K562 treated with DMSO at 1 percent for 48 hours (cell line): ENCODE results near the gene C16orf96. TPM values are rescaled to one million over a fixed set of nuclear protein-coding genes. Genes with fewer than 3 reads are reported as not detected.

Experiments used
- total RNA-seq: library from RNA; unstranded; fragments of 300-600 nt; gene quantifications from 2 replicates; pipeline ENCODE4 v1.2.3, GENCODE V29; 2022; ENCODE audit warnings: low replicate concordance; ENCODE audit errors: extremely low read depth

The C16orf96 gene
- total RNA-seq, result not detected in 2 replicates

GRCh38 chr16:4556112-4556511 lies at the start of gene C16orf96:
Gene C16orf96 (plus strand): TSS chr16:4556340. CDS start chr16:4556490, 150 bp downstream.

GRCh38 chr16:4538350-4539235 lies 17.5 kb upstream of the C16orf96 start, which contains the start of gene CDIP1:
Gene CDIP1 (minus strand): TSS chr16:4538773. CDS start chr16:4514130, 24,643 bp downstream.

GRCh38 chr16:4614571-4615383 lies 58.6 kb downstream of the C16orf96 start, which contains the start of gene UBALD1:
Gene UBALD1 (minus strand): TSS chr16:4614888. CDS start chr16:4614797, 91 bp downstream.

GRCh38 chr16:4624015-4624826 lies 68.1 kb downstream of the C16orf96 start, which contains the start of gene MGRN1:
Gene MGRN1 (plus strand): TSS chr16:4624826. CDS start chr16:4624961, 135 bp downstream.

Other genes starting within 250 kb of the C16orf96 start
- gene GLIS2, start 240.3 kb upstream of the C16orf96 start, total RNA-seq, result not detected in 2 replicates
- not detected in 2 replicates for gene PAM16, start 205.0 kb upstream of the C16orf96 start, total RNA-seq
- not detected in 2 replicates for gene VASN, start 184.5 kb upstream of the C16orf96 start, total RNA-seq
- gene CORO7, start 139.7 kb upstream of the C16orf96 start, total RNA-seq, result 1,932 TPM in 1 of 2 replicates, not detected in the other
- gene DNAJA3, start 130.5 kb upstream of the C16orf96 start, total RNA-seq, result not detected in 2 replicates
- not detected in 2 replicates for gene NMRAL1, start 81.7 kb upstream of the C16orf96 start, total RNA-seq
- not detected in 2 replicates for gene HMOX2, start 79.9 kb upstream of the C16orf96 start, total RNA-seq
- not detected in 2 replicates for gene CDIP1, start 17.6 kb upstream of the C16orf96 start, total RNA-seq
- not detected in 2 replicates for gene UBALD1, start 58.5 kb downstream of the C16orf96 start, total RNA-seq
- not detected in 2 replicates for gene MGRN1, start 68.5 kb downstream of the C16orf96 start, total RNA-seq
- not detected in 2 replicates for gene NUDT16L1, start 137.2 kb downstream of the C16orf96 start, total RNA-seq
- not detected in 2 replicates for gene ANKS3, start 177.9 kb downstream of the C16orf96 start, total RNA-seq
- gene DNAAF8, start 178.2 kb downstream of the C16orf96 start, total RNA-seq, result not detected in 2 replicates
- gene ZNF500, start 210.8 kb downstream of the C16orf96 start, total RNA-seq, result not detected in 2 replicates
- gene SEPTIN12, start 232.0 kb downstream of the C16orf96 start, total RNA-seq, result not detected in 2 replicates
- gene SMIM22, start 239.0 kb downstream of the C16orf96 start, total RNA-seq, result not detected in 2 replicates
- not detected in 2 replicates for gene ROGDI, start 246.3 kb downstream of the C16orf96 start, total RNA-seq